Ramos (cell line): ENCODE results near the gene KIAA1755.
"Not testable (repeated sequence)": the region's sequence is repeated elsewhere in the genome, so short reads cannot be mapped to it uniquely, and the experiment has no call there.

Experiments used
- in situ Hi-C: fragments of 300-500 bp; cut with MboI; formaldehyde crosslinking; loops from one replicate; pipeline ENCODE4 v1.14.3; 2022; ENCODE audit warnings: low sequenced_read_pairs; ENCODE audit not compliant: unreplicated experiment

The KIAA1755 gene

GRCh38 chr20:38293491-38294065 is 33.0 kb upstream of the KIAA1755 start:
- in situ Hi-C loops, result no loop called here

- in situ Hi-C loops, result no loop called here
Observed at GRCh38 chr20:38291966-38292365, 31.4 kb upstream of the KIAA1755 start.

DNA sequence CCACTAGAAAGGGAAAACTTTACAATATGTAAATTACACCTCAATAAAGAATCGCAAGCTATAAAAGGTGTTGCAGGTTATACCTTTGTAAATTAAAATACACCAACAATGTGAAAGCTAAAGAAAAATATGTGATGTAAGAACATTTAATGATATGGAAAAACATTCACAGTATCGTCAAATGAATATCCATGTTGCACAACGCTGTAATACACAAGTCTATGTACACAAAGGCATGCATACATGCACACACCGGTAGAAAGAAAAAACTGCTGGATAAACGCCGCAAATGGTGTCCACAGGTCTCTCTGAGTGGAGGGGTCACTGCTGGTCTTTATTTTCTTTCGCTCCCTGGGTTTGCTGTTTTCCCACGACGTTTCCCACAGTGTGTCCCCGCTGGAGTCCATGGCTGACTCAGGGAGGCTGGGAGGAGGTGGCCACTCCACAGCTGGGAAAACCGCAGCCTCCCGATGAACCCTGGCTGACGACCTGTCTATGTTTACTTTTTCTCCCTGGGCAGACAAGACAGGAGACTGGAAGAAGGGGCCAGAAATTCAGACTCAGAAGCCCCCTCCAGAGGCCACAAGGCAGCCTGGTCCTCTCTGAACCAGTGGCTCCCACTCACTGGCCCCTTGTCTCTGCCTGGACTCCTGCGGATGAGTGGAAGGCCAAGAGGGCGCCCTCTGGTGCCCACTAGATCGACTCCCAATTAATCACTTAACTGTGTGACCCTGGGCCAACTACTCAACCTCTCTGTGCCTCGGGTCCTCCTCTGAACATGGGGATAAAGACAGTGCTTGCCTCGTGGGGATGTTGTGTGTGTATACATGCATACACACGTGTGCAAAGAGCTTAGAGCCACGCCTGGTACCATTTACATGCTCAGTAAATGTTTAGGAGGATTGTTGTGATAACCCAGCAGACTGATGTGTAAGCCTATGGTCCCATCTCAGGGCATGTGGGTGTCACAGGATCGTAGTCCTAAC is 30.6 kb upstream of the KIAA1755 start:
- in situ Hi-C loops, result no loop called here

DNA sequence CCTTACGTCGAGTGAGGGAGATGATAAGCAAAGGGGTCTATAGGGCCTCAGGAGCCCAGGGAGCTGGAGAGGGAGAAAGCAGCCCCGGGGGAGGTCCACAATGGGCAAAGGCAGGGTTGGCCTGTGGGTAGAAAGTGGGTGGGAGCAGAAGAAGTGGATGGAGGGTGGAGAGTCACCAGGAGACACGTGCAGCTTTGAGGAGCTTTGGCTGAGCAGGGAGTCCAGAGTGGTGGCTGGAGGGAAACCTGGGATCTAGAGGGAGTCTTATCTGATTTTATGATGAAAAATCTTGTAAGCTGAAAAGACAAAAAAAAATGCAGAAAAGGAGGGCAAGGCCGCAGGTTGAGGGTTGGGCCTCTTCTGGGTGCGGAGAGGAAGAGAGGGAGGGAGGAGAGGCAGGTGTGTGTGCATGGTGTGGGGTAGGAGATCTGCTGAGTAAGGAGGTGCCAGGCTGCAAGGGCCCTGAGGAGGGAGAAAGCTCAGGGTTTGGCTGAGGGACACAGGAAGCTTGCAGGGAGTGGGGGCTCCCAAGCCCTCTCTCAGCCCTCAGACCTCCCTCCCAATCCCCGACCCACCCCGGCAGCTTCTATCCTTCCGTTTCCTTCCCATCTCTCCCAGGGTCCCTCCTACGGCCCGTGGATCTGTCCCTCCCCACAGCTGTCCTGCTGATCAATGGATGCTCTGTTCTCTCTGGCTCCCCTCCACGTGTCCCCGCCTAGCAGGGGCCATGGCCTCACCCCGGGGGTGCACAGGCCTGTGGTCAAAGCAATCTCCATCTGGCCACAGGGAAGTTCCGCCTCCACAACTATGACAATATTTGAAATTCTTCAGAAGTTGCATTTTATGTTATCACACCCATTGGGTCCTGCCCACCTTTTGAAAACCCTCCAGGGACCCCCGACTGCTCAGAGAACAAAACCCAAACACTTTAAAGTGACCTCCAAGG is 26.3 kb upstream of the KIAA1755 start:
- in situ Hi-C loops, result no loop called here

DNA sequence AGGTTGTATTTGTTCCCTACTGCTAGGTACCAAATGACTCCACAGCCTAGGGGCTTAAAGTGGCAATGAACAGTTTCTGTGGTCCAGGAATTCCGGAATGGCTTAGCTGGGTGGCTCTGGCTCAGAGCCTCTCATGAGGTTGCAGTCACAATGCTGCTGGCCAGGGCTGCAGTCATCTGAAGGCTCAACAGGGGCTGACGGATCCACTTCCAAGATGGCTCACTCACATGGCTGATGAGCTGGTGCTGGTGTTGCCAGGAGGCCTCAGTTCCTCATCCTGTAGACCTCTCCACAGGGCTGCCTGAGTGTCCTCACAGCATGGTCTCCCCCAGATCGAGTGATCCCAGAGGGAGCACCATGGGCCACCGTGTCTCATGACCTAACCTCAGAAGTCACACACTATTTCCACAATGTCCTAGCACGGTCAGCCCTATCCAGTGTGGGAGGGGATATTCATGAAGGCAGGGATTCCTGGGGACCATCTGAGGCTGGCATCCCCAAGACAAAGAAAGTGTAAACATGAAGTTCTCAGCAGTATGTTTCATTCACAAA is 24.4 kb upstream of the KIAA1755 start:
- in situ Hi-C loops, result no loop called here

DNA sequence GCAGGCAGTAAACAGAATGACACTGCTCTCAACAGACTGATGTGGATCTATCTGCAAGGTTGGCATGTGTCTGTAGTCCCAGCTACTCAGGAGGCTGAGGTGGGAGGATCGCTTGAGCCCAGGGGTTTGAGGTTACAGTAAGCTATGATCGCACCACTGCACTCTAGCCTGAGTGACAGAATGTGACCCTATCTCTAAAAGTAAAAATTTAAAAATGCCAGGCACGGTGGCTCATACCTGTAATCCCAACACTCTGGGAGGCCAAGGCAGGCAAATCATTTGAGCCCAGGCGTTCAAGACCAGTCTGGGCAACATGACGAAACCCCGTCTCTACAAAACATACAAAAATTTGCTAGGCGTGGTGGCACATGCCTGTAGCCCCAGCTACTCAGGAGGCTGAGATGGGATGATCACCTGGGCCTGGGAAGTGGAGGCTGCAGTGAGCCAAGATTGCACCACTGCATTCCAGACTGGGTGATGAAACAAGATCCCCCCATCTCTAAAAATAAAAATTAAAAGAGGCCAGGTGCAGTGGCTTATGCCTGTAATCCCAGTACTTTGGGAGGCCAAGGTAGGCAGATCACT is 23.6 kb upstream of the KIAA1755 start:
- in situ Hi-C loops, result not testable (repeated sequence)

DNA sequence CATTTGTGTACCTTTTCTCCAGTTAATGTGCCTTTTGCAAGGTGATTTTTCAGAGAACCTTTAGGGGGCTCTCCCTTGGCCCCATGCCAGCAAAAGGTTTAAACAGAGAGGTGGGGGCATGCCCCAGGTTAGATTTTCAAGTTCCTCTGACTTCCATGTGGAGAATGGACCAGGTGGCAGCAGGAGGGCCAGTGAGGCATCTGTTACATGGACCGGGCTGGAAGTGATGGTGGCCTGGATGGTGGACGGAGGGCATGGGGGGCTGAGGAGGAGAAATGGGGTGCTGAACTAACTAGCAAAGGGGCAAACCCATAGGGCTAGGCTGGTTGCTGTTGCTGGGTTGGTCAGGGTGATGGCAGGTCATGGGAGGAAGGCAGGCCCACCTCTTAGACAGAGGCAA is 22.7 kb upstream of the KIAA1755 start:
- in situ Hi-C loops, result no loop called here

GRCh38 chr20:38281176-38281915 is 20.8 kb upstream of the KIAA1755 start:
- in situ Hi-C loops, result not testable (repeated sequence)

GRCh38 chr20:38278763-38279162 is 18.2 kb upstream of the KIAA1755 start:
- in situ Hi-C loops, result no loop called here

DNA sequence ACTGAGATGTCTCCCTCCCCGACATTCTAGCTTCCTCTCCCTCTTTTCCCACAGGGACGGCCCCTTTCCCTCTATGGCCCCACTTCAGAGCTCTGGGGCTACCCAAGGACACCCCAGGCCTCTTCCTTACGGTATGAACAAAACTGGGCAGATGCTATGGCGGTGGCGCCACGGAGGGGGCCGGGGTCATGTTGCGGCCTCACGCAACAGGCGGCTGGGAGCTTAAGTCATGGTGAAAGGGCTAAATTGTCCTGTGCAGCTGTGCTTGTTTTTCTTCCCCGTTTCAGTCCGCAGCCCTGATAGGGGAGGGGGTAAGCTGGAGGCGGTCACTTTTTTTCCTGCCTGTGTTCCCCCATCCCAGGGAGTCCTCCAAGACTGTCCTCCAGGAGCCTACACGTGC is 17.6 kb upstream of the KIAA1755 start:
- in situ Hi-C loops, result no loop called here

DNA sequence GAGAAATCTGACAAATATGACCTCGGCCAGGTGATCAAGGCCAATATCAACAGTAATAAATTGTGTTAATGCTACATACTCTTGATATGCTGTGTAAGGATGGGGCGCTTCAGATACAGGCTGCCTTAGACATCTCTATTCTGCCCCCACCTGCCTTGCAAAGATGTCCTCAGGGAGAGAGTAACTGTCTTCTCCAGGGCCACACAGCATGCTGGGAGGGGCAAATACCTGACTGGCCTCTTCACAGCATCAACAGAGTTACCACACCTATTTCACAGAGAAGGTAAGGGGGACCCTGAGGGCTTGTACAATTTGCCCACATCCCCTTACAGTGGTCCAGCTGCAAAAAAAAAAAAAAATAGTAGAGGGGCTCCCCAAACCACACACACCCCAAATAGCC is 17.2 kb upstream of the KIAA1755 start:
- in situ Hi-C loops, result no loop called here

GRCh38 chr20:38277285-38277684 is 16.8 kb upstream of the KIAA1755 start:
- in situ Hi-C loops, result no loop called here

GRCh38 chr20:38275815-38276550 is 15.4 kb upstream of the KIAA1755 start:
- in situ Hi-C loops, result no loop called here

DNA sequence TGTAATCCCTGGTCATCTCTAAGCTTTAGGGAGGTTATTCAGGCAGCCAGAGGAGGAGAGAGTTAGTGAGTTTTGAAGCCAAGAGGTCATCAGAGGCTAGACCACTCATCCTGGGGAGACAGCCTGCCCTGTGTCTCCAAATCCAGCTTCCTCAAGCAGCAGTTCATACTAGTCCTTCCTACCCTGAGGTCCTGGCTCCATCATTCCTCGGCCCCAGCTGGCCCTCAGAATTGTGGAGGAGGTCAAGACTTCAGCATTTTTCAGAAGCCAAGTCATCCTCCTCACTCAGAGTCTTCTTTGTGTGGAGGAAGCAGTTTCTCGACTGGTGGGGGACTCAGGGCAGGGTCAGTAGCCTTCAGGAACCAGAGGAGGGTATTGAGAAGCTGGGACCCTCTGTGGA is 12.4 kb upstream of the KIAA1755 start:
- in situ Hi-C loops, result no loop called here

DNA sequence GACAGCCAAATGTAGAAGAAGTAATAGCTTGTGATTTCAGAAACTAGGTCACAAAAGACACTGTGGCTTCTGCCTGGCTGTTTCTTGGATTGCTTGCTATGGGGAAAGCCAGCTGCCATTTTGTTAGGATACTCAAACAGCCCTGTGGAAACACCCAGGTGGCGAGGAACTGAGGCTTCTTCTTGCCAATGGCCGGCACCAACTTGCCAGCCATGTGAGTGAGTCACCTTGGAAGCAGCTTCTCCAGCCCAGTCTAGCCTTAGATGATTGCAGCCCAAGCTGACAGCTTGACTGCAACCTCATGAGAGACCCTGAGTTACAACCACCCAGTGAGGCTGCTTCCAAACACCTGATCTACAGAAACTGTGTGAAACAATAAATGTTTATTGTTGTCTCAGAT is 11.9 kb upstream of the KIAA1755 start:
- in situ Hi-C loops, result no loop called here

- in situ Hi-C loops, result no loop called here
Observed at GRCh38 chr20:38271608-38272120, 11.1 kb upstream of the KIAA1755 start.

DNA sequence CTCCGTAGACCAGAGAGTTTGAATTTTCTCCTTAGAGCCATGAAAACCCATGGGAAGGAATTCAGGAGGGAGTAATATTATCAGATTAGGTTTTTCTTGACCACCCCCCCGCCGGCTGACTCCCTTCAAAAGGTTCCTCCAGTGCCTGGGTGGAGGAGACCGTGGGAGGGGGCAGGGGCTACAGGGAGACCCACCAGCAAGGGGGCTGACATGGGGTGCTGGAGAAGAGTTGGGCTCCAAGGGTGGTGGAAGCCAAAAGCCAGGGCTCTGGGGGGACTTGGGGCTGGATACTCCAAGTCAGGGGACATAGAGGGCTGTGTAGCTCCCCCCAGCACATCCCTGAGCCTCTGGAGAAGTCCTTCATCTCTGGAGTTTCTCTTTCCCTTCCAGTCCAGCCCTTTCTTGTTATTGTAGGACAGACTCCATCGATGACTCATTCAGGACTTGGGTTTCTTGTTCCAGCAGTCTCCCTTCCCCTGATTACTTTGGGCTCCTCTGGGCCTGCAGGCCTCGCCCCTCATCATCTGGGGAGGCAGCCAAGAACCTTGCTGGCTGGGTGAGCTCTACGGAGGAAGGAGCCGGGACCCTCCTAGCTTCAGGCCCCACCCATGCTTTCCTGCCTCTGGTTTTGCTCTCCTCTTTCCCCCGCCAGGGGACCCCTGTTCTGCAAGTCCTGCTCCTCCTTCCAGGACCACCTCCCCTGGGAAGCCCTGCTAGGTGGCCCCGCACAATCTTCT is 10.5 kb upstream of the KIAA1755 start:
- in situ Hi-C loops, result no loop called here

- in situ Hi-C loops, result no loop called here
Observed at GRCh38 chr20:38269715-38270114, 9.2 kb upstream of the KIAA1755 start.
